SK-N-SH (cell line): ENCODE results near the gene ANO9. TPM values are rescaled to one million over a fixed set of nuclear protein-coding genes. Genes with fewer than 3 reads are reported as not detected.

Experiments
- CTCF ChIA-PET: fragments of 300-600, 350-600 bp; formaldehyde crosslinking; extraction: SDS; loops from one replicate; lab custom pipeline; 2021; lab: Yijun Ruan, JAX
- POLR2A ChIA-PET: fragments of 350-600 bp; sonication (Branson Sonifier 250); formaldehyde crosslinking; extraction: SDS; loops from one replicate; lab custom pipeline; 2020; ENCODE audit warnings: antibody characterized with exemption, inconsistent platforms; lab: Yijun Ruan, JAX
- DNase-seq: peaks from one replicate; pipeline ENCODE4 v3.0.0; 2012
- H2AFZ ChIP-seq: fragments of 200-600 bp; sonication (generic); 2 replicates; pipeline ENCODE4 v1.8.1; 2016; ENCODE audit warnings: antibody characterized with exemption, mild to moderate bottlenecking, low read depth
- H3F3A ChIP-seq: fragments of 200-600 bp; sonication (generic); replicated peaks from 2 replicates; pipeline ENCODE3; 2016; ENCODE audit warnings: antibody characterized with exemption, mild to moderate bottlenecking; ENCODE audit not compliant: insufficient read depth
- H3K27ac ChIP-seq, 2 experiments: fragments of 200-500 bp in 1 of 2; fragments of 200-600 bp in 1 of 2; sonication (Bioruptor generic) in 1 of 2; sonication (generic), shearing (Covaris generic) in 1 of 2; 2 replicates each; pipeline versions ENCODE4 v1.5.1 to v1.6.1; 2014 to 2016; ENCODE audit warnings: low read depth in 2 of 2, inconsistent platforms in 1 of 2, low read length in 1 of 2, mild to moderate bottlenecking in 1 of 2, mixed read lengths in 1 of 2
- H3K27me3 ChIP-seq: fragments of 200-600 bp; sonication (generic), shearing (Covaris generic); 2 replicates; pipeline ENCODE4 v1.6.1; 2016; ENCODE audit warnings: mixed run types; ENCODE audit not compliant: insufficient read depth
- H3K36me3 ChIP-seq, 2 experiments: fragments of 200-500 bp in 1 of 2; fragments of 200-600 bp in 1 of 2; sonication (Bioruptor generic) in 1 of 2; sonication (generic) in 1 of 2; replicated peaks in 1 of 2; 2 replicates each; pipeline versions ENCODE3 to v1.5.1; 2014 to 2016; ENCODE audit warnings: low read length in 1 of 2, mild to moderate bottlenecking in 1 of 2; ENCODE audit not compliant: insufficient read depth in 2 of 2, control insufficient read depth in 1 of 2
- H3K4me1 ChIP-seq, 2 experiments: fragments of 200-500 bp in 1 of 2; fragments of 200-600 bp in 1 of 2; sonication (Bioruptor generic) in 1 of 2; sonication (generic), shearing (Covaris generic) in 1 of 2; 2 replicates each; pipeline versions ENCODE4 v1.5.1 to v1.6.1; 2014 to 2016; ENCODE audit warnings: low read depth in 1 of 2, low read length in 1 of 2, mixed run types in 1 of 2; ENCODE audit not compliant: insufficient read depth in 2 of 2, control insufficient read depth in 1 of 2
- H3K4me2 ChIP-seq: fragments of 200-600 bp; sonication (generic), shearing (Covaris generic); 2 replicates; pipeline ENCODE4 v1.6.1; 2017; ENCODE audit warnings: mixed run types
- H3K4me3 ChIP-seq, 2 experiments: fragments of 200-500 bp in 1 of 2; fragments of 200-600 bp in 1 of 2; sonication (Bioruptor generic) in 1 of 2; sonication (generic), shearing (Covaris generic) in 1 of 2; 2 replicates each; pipeline versions ENCODE4 v1.5.1 to v1.8.1; 2014 to 2016; ENCODE audit warnings: low read depth in 2 of 2, inconsistent platforms in 1 of 2, low read length in 1 of 2, mild to moderate bottlenecking in 1 of 2, mixed read lengths in 1 of 2, moderate library complexity in 1 of 2
- H3K79me2 ChIP-seq: fragments of 200-600 bp; sonication (generic); 2 replicates; pipeline ENCODE4 v1.8.1; 2017; ENCODE audit warnings: mild to moderate bottlenecking; ENCODE audit not compliant: insufficient read depth
- H3K9ac ChIP-seq: fragments of 200-600 bp; sonication (generic); 2 replicates; pipeline ENCODE4 v1.6.1; 2017; ENCODE audit warnings: mixed run types
- H3K9me2 ChIP-seq: fragments of 200-600 bp; sonication (generic); 2 replicates; pipeline ENCODE4 v1.6.1; 2017; ENCODE audit warnings: mixed run types
- H3K9me3 ChIP-seq: fragments of 200-600 bp; sonication (generic); 2 replicates; pipeline ENCODE4 v1.6.1; 2017; ENCODE audit warnings: mixed run types, mild to moderate bottlenecking, moderate library complexity
- H4K20me1 ChIP-seq: fragments of 200-600 bp; sonication (generic); 2 replicates; pipeline ENCODE4 v1.6.1; 2017; ENCODE audit warnings: mild to moderate bottlenecking, mixed run types; ENCODE audit not compliant: insufficient read depth
- CTCF ChIP-seq: fragments of 200-600 bp; sonication (generic); IDR thresholded peaks from 2 replicates; pipeline ENCODE4 v1.6.1; 2017; ENCODE audit warnings: antibody characterized with exemption, mild to moderate bottlenecking, moderate library complexity
- ELF1 ChIP-seq: IDR thresholded peaks from 2 replicates; pipeline ENCODE4 v1.4.0; 2012
- EP300 ChIP-seq, 2 experiments: IDR thresholded peaks; 2 replicates each; pipeline versions ENCODE4 v1.4.0 to v1.6.1; 2012; ENCODE audit warnings: borderline replicate concordance in 1 of 2, low read depth in 1 of 2, low read length in 1 of 2
- WGBS: methylation state at CpG from one replicate; pipeline ENCODE4 v1.1.6; 2017; ENCODE audit warnings: low lambda C conversion rate; 5-methylcytosine and 5-hydroxymethylcytosine counted together
- polyA plus RNA-seq, 3 experiments: library from polyadenylated mRNA; depleted of rRNA; stranded (reverse); fragments of >200 nt; gene quantifications; 2 replicates each; pipeline ENCODE4 v1.2.3, GENCODE V29; 2012
- TF ChIP-seq, protein P1 (sequence below): fragments of 150-350 bp; IDR thresholded peaks from 2 replicates; pipeline ENCODE4 v1.6.1; 2016; ENCODE audit warnings: mild to moderate bottlenecking, low read depth, low read length
- TF ChIP-seq, protein P2 (sequence below): IDR thresholded peaks from 2 replicates; pipeline ENCODE4 v1.4.0; 2012; ENCODE audit warnings: low read depth

Gene ANO9
- polyA plus RNA-seq, 1 of the 3 experiments (the other 2 are of a cell fraction), result 0.12 TPM

- Histone ChIP-seq H3K9me2 (no peaks in the 10 kb centered on the region), H3K9ac (no peak overlapping the region), H2AFZ (no peak overlapping the region), H3K4me3 (no peak overlapping the region), H3K36me3 (no peaks in the 10 kb centered on the region), H3K27me3 (no peaks in the 10 kb centered on the region), H4K20me1 (no peaks in the 10 kb centered on the region), H3K9me3 (no peaks in the 10 kb centered on the region), H3K27ac (no peak overlapping the region), H3F3A (no peaks in the 10 kb centered on the region)
- ChIA-PET CTCF (interaction anchor here (1.6 to 3.1 kb wide), 3 partner anchors 12 to 31 kb away, joined by 4 to 9 read pairs (median 4); no protein-coding TSS in a partner anchor), POLR2A (no interaction called here)
- WGBS, result 44% methylated on average over 10 of the region's 24 CpGs
- no peak for DNase-seq
- TF ChIP-seq ELF1 (no peak), EP300 (IDR thresholded peaks at IDR 0.05; ENCODE audit: borderline replicate concordance in 1 of 2, low read depth in 1 of 2, low read length in 1 of 2) (no peak), CTCF (no peak)
- TF ChIP-seq, protein P1, sequence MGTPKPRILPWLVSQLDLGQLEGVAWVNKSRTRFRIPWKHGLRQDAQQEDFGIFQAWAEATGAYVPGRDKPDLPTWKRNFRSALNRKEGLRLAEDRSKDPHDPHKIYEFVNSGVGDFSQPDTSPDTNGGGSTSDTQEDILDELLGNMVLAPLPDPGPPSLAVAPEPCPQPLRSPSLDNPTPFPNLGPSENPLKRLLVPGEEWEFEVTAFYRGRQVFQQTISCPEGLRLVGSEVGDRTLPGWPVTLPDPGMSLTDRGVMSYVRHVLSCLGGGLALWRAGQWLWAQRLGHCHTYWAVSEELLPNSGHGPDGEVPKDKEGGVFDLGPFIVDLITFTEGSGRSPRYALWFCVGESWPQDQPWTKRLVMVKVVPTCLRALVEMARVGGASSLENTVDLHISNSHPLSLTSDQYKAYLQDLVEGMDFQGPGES, result no peak
- TF ChIP-seq, protein P2, sequence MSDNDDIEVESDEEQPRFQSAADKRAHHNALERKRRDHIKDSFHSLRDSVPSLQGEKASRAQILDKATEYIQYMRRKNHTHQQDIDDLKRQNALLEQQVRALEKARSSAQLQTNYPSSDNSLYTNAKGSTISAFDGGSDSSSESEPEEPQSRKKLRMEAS, result no peak
- TF ChIP-seq, all 33 proteins: peak for 0
- Histone ChIP-seq H3K4me2 (no peak overlapping the region), H3K4me1 (no peaks in the 10 kb centered on the region), H3K79me2 (no peaks in the 10 kb centered on the region)
These were observed 13.5 kb downstream of the ANO9 start for GRCh38 chr11:428295-428694.

GRCh38 chr11:426851-427250 lies 15.0 kb downstream of the ANO9 start:
- no peak overlapping the region for H3K4me2 ChIP-seq
- CTCF ChIA-PET, result interaction anchor here (1.4 to 3.1 kb wide), 2 partner anchors 22 to 30 kb away, joined by 8 to 9 read pairs; partner anchors contain the start of gene PTDSS2
- WGBS, result 46% methylated on average over 6 of the region's 8 CpGs
- POLR2A ChIA-PET, result no interaction called here
- no peak overlapping the region for H3K4me3 ChIP-seq
- H3K9me3 ChIP-seq, result no peaks in the 10 kb centered on the region
- H3K36me3 ChIP-seq, result no peaks in the 10 kb centered on the region
- no peak overlapping the region for H3K9ac ChIP-seq
- DNase-seq, result no peak
- no peaks in the 10 kb centered on the region for H3F3A ChIP-seq
- no peaks in the 10 kb centered on the region for H3K4me1 ChIP-seq
- TF ChIP-seq, protein P1, result no peak
- TF ChIP-seq, all 33 proteins: peak for 0
- H4K20me1 ChIP-seq, result no peaks in the 10 kb centered on the region
- no peak overlapping the region for H3K27ac ChIP-seq
- no peaks in the 10 kb centered on the region for H3K9me2 ChIP-seq
- no peaks in the 10 kb centered on the region for H3K27me3 ChIP-seq
- no peaks in the 10 kb centered on the region for H3K79me2 ChIP-seq
- no peak overlapping the region for H2AFZ ChIP-seq
